ENCODE measurements around the gene GNB2. TPM values are rescaled to one million over a fixed set of nuclear protein-coding genes. Genes with fewer than 3 reads are reported as not detected.

The GNB2 gene
- total RNA-seq, 1 experiment from 2014 or later = 299 TPM

GRCh38 chr7:100678291-100678984 lies 4.9 kb downstream of the GNB2 start:
- TF ChIP-seq CTCF (conservative IDR thresholded peaks at IDR 0.05) (no peak), EZH2 (IDR thresholded peaks at IDR 0.05; ENCODE audit: low read depth) (no peak)
- Histone ChIP-seq H3K9me3 (ENCODE audit: insufficient read depth, low read depth) (no peaks in the 10 kb centered on the region), H3K79me2 (ENCODE audit: low read depth) (peaks cover 24% of the 10 kb centered on the region), H3K36me3 (ENCODE audit: low read depth) (peaks cover 13% of the 10 kb centered on the region; the same call in 1 of the 2 replicates), H3K27ac (no peak overlapping the region), H3K9me2 (ENCODE audit: insufficient read depth) (no peaks in the 10 kb centered on the region), H4K20me1 (ENCODE audit: insufficient read depth) (peaks cover 43% of the 10 kb centered on the region), H3K4me1 (replicated peaks; ENCODE audit: insufficient read depth) (no peaks in the 10 kb centered on the region; the same call in 1 of the 2 replicates), H3F3A (ENCODE audit: insufficient read depth, low read depth) (peaks cover 21% of the 10 kb centered on the region; the same call in 1 of the 2 replicates), H3K4me2 (no peak overlapping the region), H3K4me3 (no peak overlapping the region), H3K27me3 (ENCODE audit: insufficient read depth, low read depth) (no peaks in the 10 kb centered on the region), H2AFZ (no peak overlapping the region)
- TSS peak; percentile 8 for BruUV-seq (replicated peaks)
- intact Hi-C loops (cut with micrococcal nuclease; ENCODE audit: unreplicated experiment) = no loop called here
- DNase-seq = no peak
- ChIA-PET POLR2A (ENCODE audit: unreplicated experiment) (interaction anchor here (0.6 kb wide), 1 partner anchor 158 kb away, joined by 6 read pairs; no protein-coding TSS in a partner anchor), CTCF (interaction anchor here (0.5 kb wide), 1 partner anchor 40 kb away, joined by 3 read pairs; no protein-coding TSS in a partner anchor)

GRCh38 chr7:100679129-100679926 lies 5.8 kb downstream of the GNB2 start:
- peaks cover 43% of the 10 kb centered on the region for H4K20me1 ChIP-seq (ENCODE audit: insufficient read depth)

More at GRCh38 chr7:100679129-100679926, 5.8 kb downstream of the GNB2 start:
- DNase-seq = no peak
- Histone ChIP-seq H3K36me3 (ENCODE audit: low read depth) (peaks cover 13% of the 10 kb centered on the region; the same call in 1 of the 2 replicates), H3K4me3 (no peak overlapping the region), H3K9me3 (ENCODE audit: insufficient read depth, low read depth) (no peaks in the 10 kb centered on the region), H3K27me3 (ENCODE audit: insufficient read depth, low read depth) (no peaks in the 10 kb centered on the region), H3K4me2 (no peak overlapping the region), H3K79me2 (ENCODE audit: low read depth) (peaks cover 18% of the 10 kb centered on the region), H3K4me1 (replicated peaks; ENCODE audit: insufficient read depth) (no peaks in the 10 kb centered on the region; the same call in 1 of the 2 replicates), H3F3A (ENCODE audit: insufficient read depth, low read depth) (peaks cover 21% of the 10 kb centered on the region; the same call in 1 of the 2 replicates), H3K27ac (no peak overlapping the region), H3K9me2 (ENCODE audit: insufficient read depth) (no peaks in the 10 kb centered on the region), H2AFZ (no peak overlapping the region)
- intact Hi-C loops (cut with micrococcal nuclease; ENCODE audit: unreplicated experiment) = no loop called here
- CTCF ChIA-PET = interaction anchor here (0.7 kb wide), 1 partner anchor 27 kb away, joined by 7 read pairs; the partner anchor contains the start of gene POP7
- POLR2A ChIA-PET (ENCODE audit: unreplicated experiment) = no interaction called here
- BruUV-seq (replicated peaks) = no TSS peak
- no peak for TF ChIP-seq EZH2 (IDR thresholded peaks at IDR 0.05; ENCODE audit: low read depth)
- TF ChIP-seq CTCF (conservative IDR thresholded peaks at IDR 0.05) = no peak

All from PC-9 (cell line).